Muscle layer of colon (tissue), 2 donors: ENCODE data around the gene SRP72.
"Not testable (repeated sequence)": the region's sequence is repeated elsewhere in the genome, so short reads cannot be mapped to it uniquely, and the experiment has no call there.

Experiments
- H3K27ac ChIP-seq: one replicate; pipeline ENCODE4 v1.7.0; 2013; ENCODE audit warnings: low read depth, mild to moderate bottlenecking, low read length, moderate library complexity
- H3K27me3 ChIP-seq, 2 donors: one replicate each; pipeline ENCODE4 v1.7.0; 2013; ENCODE audit warnings: low read length in 2 of 2, mild to moderate bottlenecking in 2 of 2; ENCODE audit not compliant: insufficient read depth in 2 of 2, control insufficient read depth in 1 of 2
- H3K36me3 ChIP-seq: one replicate; pipeline ENCODE4 v1.7.0; 2013; ENCODE audit warnings: mild to moderate bottlenecking, low read length; ENCODE audit not compliant: insufficient read depth
- H3K4me1 ChIP-seq: one replicate; pipeline ENCODE4 v1.7.0; 2013; ENCODE audit warnings: mild to moderate bottlenecking, low read length; ENCODE audit not compliant: insufficient read depth
- H3K4me3 ChIP-seq, 2 donors: one replicate each; pipeline ENCODE4 v1.7.0; 2013; ENCODE audit warnings: low read length in 2 of 2, low read depth in 1 of 2, mild to moderate bottlenecking in 1 of 2, moderate library complexity in 1 of 2
- H3K9ac ChIP-seq: one replicate; pipeline ENCODE4 v1.7.0; 2013; ENCODE audit warnings: low read length
- H3K9me3 ChIP-seq: one replicate; pipeline ENCODE4 v1.7.0; 2013; ENCODE audit warnings: mild to moderate bottlenecking, low read length
- donor health status: abdominal sarcoma.
- donor health status: Adenocarcinoma of cecum.

Gene SRP72

GRCh38 chr4:56466296-56466761, 1.1 kb upstream of the SRP72 start:
- not testable (repeated sequence) for H3K27me3 ChIP-seq, H3K9me3 ChIP-seq, H3K27ac ChIP-seq
- Histone ChIP-seq H3K4me3 (peak overlapping the region in 1 of 2 donors; percentile 96), H3K4me1 (peaks cover 35% of the 10 kb centered on the region), H3K9ac (peak overlapping the region; percentile 85), H3K36me3 (peaks cover 13% of the 10 kb centered on the region)

GRCh38 chr4:56466910-56467283, 520 bp upstream of the SRP72 start:
- Histone ChIP-seq H3K27ac (peak overlapping the region; percentile 81), H3K9me3 (no peaks in the 10 kb centered on the region), H3K36me3 (peaks cover 14% of the 10 kb centered on the region), H3K4me1 (peaks cover 35% of the 10 kb centered on the region), H3K9ac (peak overlapping the region; percentile 85), H3K4me3 (peak overlapping the region; percentile 81 to 96), H3K27me3 (no peaks in the 10 kb centered on the region)

- H3K9ac ChIP-seq = peak overlapping the region; percentile 85
- H3K36me3 ChIP-seq = peaks cover 23% of the 10 kb centered on the region
- no peaks in the 10 kb centered on the region for H3K9me3 ChIP-seq
- no peaks in the 10 kb centered on the region for H3K27me3 ChIP-seq
- peaks cover 35% of the 10 kb centered on the region for H3K4me1 ChIP-seq
- peak overlapping the region; percentile 81 for H3K27ac ChIP-seq
- peak overlapping the region; percentile 81 to 96 for H3K4me3 ChIP-seq
Measured at GRCh38 chr4:56468097-56468422, 643 bp downstream of the SRP72 start.

GRCh38 chr4:56469489-56470210, 2.2 kb downstream of the SRP72 start:
- Histone ChIP-seq H3K27ac (no peak overlapping the region), H3K4me1 (peaks cover 28% of the 10 kb centered on the region), H3K36me3 (peaks cover 33% of the 10 kb centered on the region), H3K9ac (no peak overlapping the region), H3K9me3 (no peaks in the 10 kb centered on the region), H3K27me3 (no peaks in the 10 kb centered on the region), H3K4me3 (no peak overlapping the region)

GRCh38 chr4:56475917-56476316, 8.5 kb downstream of the SRP72 start:
- no peaks in the 10 kb centered on the region for H3K4me1 ChIP-seq
- H3K36me3 ChIP-seq = peaks cover 58% of the 10 kb centered on the region
- H3K9me3 ChIP-seq = no peaks in the 10 kb centered on the region
- H3K4me3 ChIP-seq = no peak overlapping the region
- H3K27ac ChIP-seq = no peak overlapping the region
- no peak overlapping the region for H3K9ac ChIP-seq
- no peaks in the 10 kb centered on the region for H3K27me3 ChIP-seq

- no peaks in the 10 kb centered on the region for H3K9me3 ChIP-seq
- H3K27ac ChIP-seq = no peak overlapping the region
- H3K4me3 ChIP-seq = no peak overlapping the region
- H3K27me3 ChIP-seq = no peaks in the 10 kb centered on the region
- no peak overlapping the region for H3K9ac ChIP-seq
- H3K4me1 ChIP-seq = no peaks in the 10 kb centered on the region
- peaks cover 45% of the 10 kb centered on the region for H3K36me3 ChIP-seq
Measured at GRCh38 chr4:56477192-56477702, 9.8 kb downstream of the SRP72 start.

GRCh38 chr4:56480691-56481090, 13.3 kb downstream of the SRP72 start:
- Histone ChIP-seq H3K9me3 (no peaks in the 10 kb centered on the region), H3K4me3 (no peak overlapping the region), H3K27ac (no peak overlapping the region), H3K36me3 (peaks cover 40% of the 10 kb centered on the region), H3K9ac (no peak overlapping the region), H3K27me3 (no peaks in the 10 kb centered on the region), H3K4me1 (no peaks in the 10 kb centered on the region)

- Histone ChIP-seq H3K27ac (no peak overlapping the region), H3K9me3 (no peaks in the 10 kb centered on the region), H3K4me1 (no peaks in the 10 kb centered on the region), H3K27me3 (no peaks in the 10 kb centered on the region), H3K36me3 (peaks cover 22% of the 10 kb centered on the region), H3K4me3 (no peak overlapping the region), H3K9ac (no peak overlapping the region)
Measured at GRCh38 chr4:56496241-56496640, 28.8 kb downstream of the SRP72 start.

- Histone ChIP-seq H3K9ac (peak within 1 kb of the TSS; percentile 61), H3K36me3 (peaks cover 11% of the 10 kb centered on the region), H3K27me3 (no peaks in the 10 kb centered on the region), H3K27ac (peak within 1 kb of the TSS; percentile 38), H3K4me1 (peaks cover 6% of the 10 kb centered on the region), H3K4me3 (peak within 1 kb of the TSS; percentile 78 to 87), H3K9me3 (no peaks in the 10 kb centered on the region)
Measured at GRCh38 chr4:56505269-56506130, 38.1 kb downstream of the SRP72 start, which contains the start of gene ARL9. ARL9 (plus strand) TSS chr4:56505791; CDS start chr4:56505863, 72 bp downstream.

GRCh38 chr4:56511098-56511497, 43.7 kb downstream of the SRP72 start:
- H3K27ac ChIP-seq = peak overlapping the region; percentile 16
- H3K9me3 ChIP-seq = no peaks in the 10 kb centered on the region

GRCh38 chr4:56512166-56512565, 44.7 kb downstream of the SRP72 start:
- Histone ChIP-seq H3K4me3 (no peak overlapping the region), H3K4me1 (peaks cover 16% of the 10 kb centered on the region), H3K27ac (no peak overlapping the region), H3K9me3 (no peaks in the 10 kb centered on the region), H3K27me3 (no peaks in the 10 kb centered on the region), H3K36me3 (no peaks in the 10 kb centered on the region), H3K9ac (no peak overlapping the region)

More at GRCh38 chr4:56511098-56511497, 43.7 kb downstream of the SRP72 start:
- Histone ChIP-seq H3K27me3 (no peaks in the 10 kb centered on the region), H3K36me3 (no peaks in the 10 kb centered on the region), H3K9ac (no peak overlapping the region), H3K4me1 (peaks cover 21% of the 10 kb centered on the region), H3K4me3 (no peak overlapping the region)
